Measurements from ENCODE around the gene UBFD1. TPM values are rescaled to one million over a fixed set of nuclear protein-coding genes. Genes with fewer than 3 reads are reported as not detected.

The UBFD1 gene
- total RNA-seq, 1 experiment from 2014 or later: 89.6 TPM

DNA sequence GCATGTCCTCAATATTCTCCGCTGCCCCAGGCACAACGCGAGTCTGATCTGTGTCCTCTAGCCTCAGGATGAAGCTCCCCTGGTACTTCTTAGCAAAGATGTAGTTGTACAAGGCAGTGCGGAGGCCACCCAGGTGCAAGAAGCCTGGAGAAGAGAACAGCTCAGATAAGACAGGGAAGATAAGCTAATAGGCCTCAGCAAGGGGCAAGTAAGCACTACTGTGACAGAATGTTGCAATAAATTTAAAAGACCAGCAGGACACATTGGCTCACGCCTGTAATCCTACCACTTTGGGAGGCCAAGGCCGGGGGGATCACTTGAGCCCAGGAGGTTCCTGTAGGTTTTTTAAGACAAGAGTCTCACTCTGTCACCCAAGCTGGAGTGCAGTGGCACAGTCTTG, 5.4 kb upstream of the UBFD1 start (continued):
- TF ChIP-seq ATF3 (IDR thresholded peaks at IDR 0.05): no peak
- no peak for TF ChIP-seq SP1 (IDR thresholded peaks at IDR 0.05; ENCODE audit: low read depth)
- TF ChIP-seq SIN3A (IDR thresholded peaks at IDR 0.05; ENCODE audit: low read depth): no peak
- TF ChIP-seq EZH2phosphoT487 (IDR thresholded peaks at IDR 0.05; ENCODE audit: borderline replicate concordance): no peak
- TF ChIP-seq, protein P1, sequence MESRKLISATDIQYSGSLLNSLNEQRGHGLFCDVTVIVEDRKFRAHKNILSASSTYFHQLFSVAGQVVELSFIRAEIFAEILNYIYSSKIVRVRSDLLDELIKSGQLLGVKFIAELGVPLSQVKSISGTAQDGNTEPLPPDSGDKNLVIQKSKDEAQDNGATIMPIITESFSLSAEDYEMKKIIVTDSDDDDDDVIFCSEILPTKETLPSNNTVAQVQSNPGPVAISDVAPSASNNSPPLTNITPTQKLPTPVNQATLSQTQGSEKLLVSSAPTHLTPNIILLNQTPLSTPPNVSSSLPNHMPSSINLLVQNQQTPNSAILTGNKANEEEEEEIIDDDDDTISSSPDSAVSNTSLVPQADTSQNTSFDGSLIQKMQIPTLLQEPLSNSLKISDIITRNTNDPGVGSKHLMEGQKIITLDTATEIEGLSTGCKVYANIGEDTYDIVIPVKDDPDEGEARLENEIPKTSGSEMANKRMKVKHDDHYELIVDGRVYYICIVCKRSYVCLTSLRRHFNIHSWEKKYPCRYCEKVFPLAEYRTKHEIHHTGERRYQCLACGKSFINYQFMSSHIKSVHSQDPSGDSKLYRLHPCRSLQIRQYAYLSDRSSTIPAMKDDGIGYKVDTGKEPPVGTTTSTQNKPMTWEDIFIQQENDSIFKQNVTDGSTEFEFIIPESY (IDR thresholded peaks at IDR 0.05; ENCODE audit: extremely low read depth, insufficient replicate concordance, low read length): no peak

DNA sequence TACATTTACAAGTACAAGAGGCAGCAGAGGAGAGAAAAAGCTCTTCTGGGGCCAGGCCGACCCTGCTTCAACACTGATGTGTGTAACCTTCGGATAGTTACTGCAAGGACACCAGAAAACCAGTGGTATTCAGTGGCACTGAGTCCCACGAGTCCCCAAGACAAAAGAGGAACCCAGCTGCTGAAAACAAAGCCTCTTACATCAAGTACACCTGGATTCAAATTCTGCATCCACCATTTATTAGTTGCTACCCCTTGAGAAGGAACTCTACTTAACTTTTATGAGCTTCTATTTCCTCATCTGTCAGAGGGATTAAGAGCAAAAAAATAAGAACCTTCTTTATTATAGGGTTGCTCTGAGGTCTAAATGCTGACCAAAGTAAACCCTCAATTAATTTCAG, 3.0 kb upstream of the UBFD1 start:
- peaks cover 9 to 20% of the 10 kb centered on the region in 2 experiments for H3K4me1 ChIP-seq (ENCODE audit: control insufficient read depth in 1 of 2, insufficient read depth in 2 of 2, low read length in 2 of 2)
- no peaks in the 10 kb centered on the region for H3K27me3 ChIP-seq (ENCODE audit: insufficient read depth, low read length)
- ATAC-seq (no peak), DNase-seq (ENCODE audit: low read depth, low spot score) (no peak)
- no peak overlapping the region for H3K4me3 ChIP-seq (replicated peaks in 1 of 2; ENCODE audit: low read depth in 1 of 2, low read length in 2 of 2)
- no peak overlapping the region for H3K4me2 ChIP-seq (ENCODE audit: low read length)
- no peak overlapping the region for H2AFZ ChIP-seq (ENCODE audit: low read depth, low read length, poor library complexity, severe bottlenecking)
- H3K9me3 ChIP-seq (ENCODE audit: control insufficient read depth in 1 of 2, insufficient read depth in 1 of 2, low read depth in 1 of 2, low read length in 2 of 2): no peaks in the 10 kb centered on the region
- H3K36me3 ChIP-seq (ENCODE audit: control insufficient read depth in 1 of 2, insufficient read depth in 2 of 2, low read length in 2 of 2): peaks cover 28 to 32% of the 10 kb centered on the region in 2 experiments
- TF ChIP-seq EZH2phosphoT487 (IDR thresholded peaks at IDR 0.05; ENCODE audit: borderline replicate concordance) (no peak), YY1 (IDR thresholded peaks at IDR 0.05; ENCODE audit: extremely low read depth, insufficient replicate concordance, low read depth, low read length) (no peak), ATF3 (IDR thresholded peaks at IDR 0.05) (no peak), SP1 (IDR thresholded peaks at IDR 0.05; ENCODE audit: low read depth) (no peak), ELF1 (IDR thresholded peaks at IDR 0.05; ENCODE audit: borderline replicate concordance, low read depth) (no peak)
- TF ChIP-seq, protein P1 (IDR thresholded peaks at IDR 0.05; ENCODE audit: extremely low read depth, insufficient replicate concordance, low read length): no peak
- TF ChIP-seq, protein P2, sequence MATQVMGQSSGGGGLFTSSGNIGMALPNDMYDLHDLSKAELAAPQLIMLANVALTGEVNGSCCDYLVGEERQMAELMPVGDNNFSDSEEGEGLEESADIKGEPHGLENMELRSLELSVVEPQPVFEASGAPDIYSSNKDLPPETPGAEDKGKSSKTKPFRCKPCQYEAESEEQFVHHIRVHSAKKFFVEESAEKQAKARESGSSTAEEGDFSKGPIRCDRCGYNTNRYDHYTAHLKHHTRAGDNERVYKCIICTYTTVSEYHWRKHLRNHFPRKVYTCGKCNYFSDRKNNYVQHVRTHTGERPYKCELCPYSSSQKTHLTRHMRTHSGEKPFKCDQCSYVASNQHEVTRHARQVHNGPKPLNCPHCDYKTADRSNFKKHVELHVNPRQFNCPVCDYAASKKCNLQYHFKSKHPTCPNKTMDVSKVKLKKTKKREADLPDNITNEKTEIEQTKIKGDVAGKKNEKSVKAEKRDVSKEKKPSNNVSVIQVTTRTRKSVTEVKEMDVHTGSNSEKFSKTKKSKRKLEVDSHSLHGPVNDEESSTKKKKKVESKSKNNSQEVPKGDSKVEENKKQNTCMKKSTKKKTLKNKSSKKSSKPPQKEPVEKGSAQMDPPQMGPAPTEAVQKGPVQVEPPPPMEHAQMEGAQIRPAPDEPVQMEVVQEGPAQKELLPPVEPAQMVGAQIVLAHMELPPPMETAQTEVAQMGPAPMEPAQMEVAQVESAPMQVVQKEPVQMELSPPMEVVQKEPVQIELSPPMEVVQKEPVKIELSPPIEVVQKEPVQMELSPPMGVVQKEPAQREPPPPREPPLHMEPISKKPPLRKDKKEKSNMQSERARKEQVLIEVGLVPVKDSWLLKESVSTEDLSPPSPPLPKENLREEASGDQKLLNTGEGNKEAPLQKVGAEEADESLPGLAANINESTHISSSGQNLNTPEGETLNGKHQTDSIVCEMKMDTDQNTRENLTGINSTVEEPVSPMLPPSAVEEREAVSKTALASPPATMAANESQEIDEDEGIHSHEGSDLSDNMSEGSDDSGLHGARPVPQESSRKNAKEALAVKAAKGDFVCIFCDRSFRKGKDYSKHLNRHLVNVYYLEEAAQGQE (IDR thresholded peaks at IDR 0.05; ENCODE audit: low read depth): no peak
- intact Hi-C loops (cut with micrococcal nuclease): loop anchor here (10.0 kb wide), 1 partner anchor 980 kb away; the partner anchor contains the start of gene RBBP6
- BruUV-seq (replicated peaks): no TSS peak
- H3K79me2 ChIP-seq (ENCODE audit: insufficient read depth, low read length): peaks cover 56% of the 10 kb centered on the region
- H3K27ac ChIP-seq (ENCODE audit: low read depth, low read length): no peak overlapping the region
- ChIA-PET CTCF (no interaction called here), POLR2A (no interaction called here), RAD21 (ENCODE audit: low non-redundant PET in 1 of 2, low total read pairs in 2 of 2, uncharacterized antibody in 2 of 2, unreplicated experiment in 2 of 2) (no interaction called here)
- no peaks in the 10 kb centered on the region for H3K9me2 ChIP-seq (ENCODE audit: insufficient read depth)
- H4K20me1 ChIP-seq (ENCODE audit: insufficient read depth): no peaks in the 10 kb centered on the region
- H3K9ac ChIP-seq (ENCODE audit: low read length): no peak overlapping the region

Data from HCT116 (cell line).